T-helper 1 cell treated with Interleukin-12 subunit alpha and Interleukin-12 subunit beta and Interleukin-4 antibody, amounts not matched to agents 30 ng/mL and 1 ng/mL, for 36 hours (primary cell): Measurements from ENCODE around the gene DENND6B. TPM values are rescaled to one million over a fixed set of nuclear protein-coding genes. Genes with fewer than 3 reads are reported as not detected.

Experiments
- intact Hi-C: fragments of 100-400 bp; cut with micrococcal nuclease; formaldehyde crosslinking; loops from one replicate; pipeline ENCODE4 v1.15.1; 2024
- total RNA-seq: library from RNA; stranded (reverse); gene quantifications from 2 replicates; pipeline ENCODE4 v1.2.3, GENCODE V29; 2022

The DENND6B gene
- total RNA-seq, 1 donor from 2014 or later, result 2.9 TPM

DNA sequence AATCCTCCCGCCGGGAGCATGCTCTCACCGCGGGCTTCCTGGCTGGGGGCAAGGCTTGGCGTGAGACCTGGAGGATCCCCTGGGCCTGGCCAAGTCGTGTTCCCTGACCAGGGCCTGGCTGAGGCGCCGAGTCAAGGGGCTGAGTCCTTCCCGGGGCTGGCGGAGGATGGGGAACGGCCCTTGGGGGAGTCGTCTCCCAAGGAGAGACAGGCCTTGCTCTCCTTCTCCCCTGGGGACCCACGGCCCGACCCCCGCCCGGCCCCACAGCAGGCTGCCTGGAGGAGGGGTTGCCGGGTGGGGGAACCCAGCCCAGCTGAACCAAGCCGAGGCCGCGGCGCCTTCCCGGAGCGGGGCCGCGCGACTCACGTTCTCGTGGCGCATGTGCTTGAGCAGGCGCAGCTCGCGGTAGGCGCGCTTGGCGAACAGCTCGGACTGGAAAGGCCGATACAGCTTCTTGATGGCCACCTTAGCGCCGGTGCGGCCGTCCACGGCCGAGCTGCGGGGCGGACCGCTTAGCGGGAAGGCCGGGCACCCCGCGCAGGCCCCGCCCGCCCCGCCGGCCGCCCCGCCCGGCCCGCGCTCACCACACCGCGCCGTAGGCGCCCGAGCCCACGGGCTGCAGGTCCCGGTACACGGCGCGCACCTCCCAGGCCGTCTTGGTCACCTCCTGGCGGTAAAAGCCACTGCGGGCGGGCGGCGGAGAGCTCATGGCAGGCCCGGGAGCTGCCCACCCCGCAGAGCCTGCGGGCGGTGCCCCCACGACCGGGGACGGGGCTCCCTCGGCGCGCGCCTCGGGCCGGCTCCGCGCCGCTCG, 65.8 kb downstream of the DENND6B start:
- intact Hi-C loops, result no loop called here

DNA sequence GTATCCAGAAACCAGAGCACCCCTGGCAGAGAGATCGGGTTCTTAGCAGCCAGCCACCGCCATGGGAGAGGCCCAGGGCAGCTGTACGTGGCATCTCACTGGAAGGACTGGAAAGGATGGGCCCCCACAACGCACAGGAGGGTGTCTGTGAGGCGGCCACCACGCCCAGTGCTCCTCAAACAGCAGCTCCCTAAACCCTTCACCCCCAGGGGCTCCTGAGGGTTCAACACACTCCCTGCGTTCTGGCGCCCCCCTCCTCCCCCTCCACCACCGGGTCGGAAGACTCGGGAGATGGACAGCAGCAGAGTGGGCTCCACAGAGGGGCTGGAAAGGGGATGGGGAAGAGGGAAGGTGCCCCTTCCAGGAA, 66.4 kb downstream of the DENND6B start:
- intact Hi-C loops, result no loop called here

DNA sequence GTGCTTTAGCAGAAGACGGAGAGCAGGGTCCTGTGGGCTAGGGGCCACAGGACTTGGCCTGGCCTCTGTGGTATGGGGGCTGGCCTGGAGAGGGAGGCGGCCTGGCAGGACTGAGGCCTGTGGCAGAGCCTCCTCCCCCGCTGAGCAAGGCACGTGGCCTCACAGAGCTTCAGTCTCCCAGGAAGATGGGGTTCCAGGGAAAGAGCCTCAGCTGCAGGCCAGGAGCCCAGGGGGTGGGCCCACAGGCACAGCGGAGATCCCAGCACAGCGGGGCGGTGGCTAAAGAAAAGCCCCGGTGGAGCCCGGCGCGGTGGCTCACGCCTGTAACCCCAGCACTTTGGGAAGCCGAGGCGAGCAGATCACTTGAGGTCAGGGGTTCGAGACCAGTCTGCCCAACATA, 67.5 kb downstream of the DENND6B start:
- intact Hi-C loops, result no loop called here

Other genes with a start within 250 kb of the DENND6B start
- gene MLC1, start 241.6 kb downstream of the DENND6B start, total RNA-seq, result 0.39 and 0.59 TPM in 2 replicates
- gene MOV10L1, start 237.0 kb downstream of the DENND6B start, total RNA-seq, result not detected in 2 replicates
- gene PANX2, start 156.3 kb downstream of the DENND6B start, total RNA-seq, result 0.24 and 0.37 TPM in 2 replicates
- gene TRABD, start 141.1 kb downstream of the DENND6B start, total RNA-seq, result 124 TPM in 2 replicates
- gene SELENOO, start 126.0 kb downstream of the DENND6B start, total RNA-seq, result 24.2 and 25.2 TPM in 2 replicates
- gene TUBGCP6, start 82.0 kb downstream of the DENND6B start, total RNA-seq, result 65.9 and 68.8 TPM in 2 replicates
- gene HDAC10, start 75.7 kb downstream of the DENND6B start, total RNA-seq, result 91.9 and 93.8 TPM in 2 replicates
- gene MAPK12, start 65.3 kb downstream of the DENND6B start, total RNA-seq, result 7.7 and 8.8 TPM in 2 replicates
- gene MAPK11, start 56.6 kb downstream of the DENND6B start, total RNA-seq, result 29.0 and 33.2 TPM in 2 replicates
- 18.3 and 20.8 TPM in 2 replicates for gene PLXNB2, start 19.4 kb downstream of the DENND6B start, total RNA-seq
- 60.8 and 64.6 TPM in 2 replicates for gene PPP6R2, start 16.3 kb upstream of the DENND6B start, total RNA-seq
- gene SBF1, start 148.0 kb upstream of the DENND6B start, total RNA-seq, result 175 and 181 TPM in 2 replicates
- gene ADM2, start 154.5 kb upstream of the DENND6B start, total RNA-seq, result 4.5 and 6.2 TPM in 2 replicates
- gene MIOX, start 159.8 kb upstream of the DENND6B start, total RNA-seq, result 0.32 TPM in 1 of 2 replicates, not detected in the other
- gene LMF2, start 180.7 kb upstream of the DENND6B start, total RNA-seq, result 124 and 136 TPM in 2 replicates
- 97.5 and 104 TPM in 2 replicates for gene NCAPH2, start 181.2 kb upstream of the DENND6B start, total RNA-seq
- 9.5 and 11.0 TPM in 2 replicates for gene SCO2, start 198.6 kb upstream of the DENND6B start, total RNA-seq
- 165 and 173 TPM in 2 replicates for gene TYMP, start 203.0 kb upstream of the DENND6B start, total RNA-seq
- gene KLHDC7B, start 218.9 kb upstream of the DENND6B start, total RNA-seq, result 12.6 and 13.8 TPM in 2 replicates
- not detected in 2 replicates for gene SYCE3, start 235.9 kb upstream of the DENND6B start, total RNA-seq